ENCODE results near the gene GPC3.
"Not testable (repeated sequence)": the region's sequence is repeated elsewhere in the genome, so short reads cannot be mapped to it uniquely, and the experiment has no call there.

GPC3 gene

GRCh38 chrX:133762976-133763548 lies 222.3 kb downstream of the GPC3 start:
- DNase-seq (ENCODE audit: low read depth) = not testable (repeated sequence)

GRCh38 chrX:133754657-133755056 lies 230.7 kb downstream of the GPC3 start:
- no peak for DNase-seq (ENCODE audit: low read depth)

GRCh38 chrX:133749951-133750350 lies 235.4 kb downstream of the GPC3 start:
- DNase-seq (ENCODE audit: low read depth) = no peak

GRCh38 chrX:133749370-133749769 lies 236.0 kb downstream of the GPC3 start:
- DNase-seq (ENCODE audit: low read depth) = no peak

GRCh38 chrX:133747196-133747595 lies 238.2 kb downstream of the GPC3 start:
- no peak for DNase-seq (ENCODE audit: low read depth)

GRCh38 chrX:133746593-133746992 lies 238.8 kb downstream of the GPC3 start:
- no peak for DNase-seq (ENCODE audit: low read depth)

- DNase-seq (ENCODE audit: low read depth) = no peak
These were observed 240.0 kb downstream of the GPC3 start for GRCh38 chrX:133745349-133745748.

GRCh38 chrX:133742602-133743305 lies 242.6 kb downstream of the GPC3 start:
- no peak for DNase-seq (ENCODE audit: low read depth)

GRCh38 chrX:133741303-133741702 lies 244.1 kb downstream of the GPC3 start:
- peak; percentile 6 for DNase-seq (ENCODE audit: low read depth)

GRCh38 chrX:133726642-133727041 lies 258.8 kb downstream of the GPC3 start:
- no peak for DNase-seq (ENCODE audit: low read depth)

- peak; percentile 51 for DNase-seq (ENCODE audit: low read depth)
These were observed 259.2 kb downstream of the GPC3 start for GRCh38 chrX:133726211-133726630.

- DNase-seq (ENCODE audit: low read depth) = no peak
These were observed 261.5 kb downstream of the GPC3 start for GRCh38 chrX:133723930-133724329.

GRCh38 chrX:133722756-133723155 lies 262.6 kb downstream of the GPC3 start:
- no peak for DNase-seq (ENCODE audit: low read depth)

- DNase-seq (ENCODE audit: low read depth) = not testable (repeated sequence)
These were observed 265.1 kb downstream of the GPC3 start for GRCh38 chrX:133720269-133720668.

GRCh38 chrX:133715715-133716114 lies 269.7 kb downstream of the GPC3 start:
- no peak for DNase-seq (ENCODE audit: low read depth)

GRCh38 chrX:133709501-133709900 lies 275.9 kb downstream of the GPC3 start:
- DNase-seq (ENCODE audit: low read depth) = no peak

- DNase-seq (ENCODE audit: low read depth) = no peak
These were observed 278.5 kb downstream of the GPC3 start for GRCh38 chrX:133706890-133707289.

GRCh38 chrX:133702230-133702629 lies 283.2 kb downstream of the GPC3 start:
- DNase-seq (ENCODE audit: low read depth) = no peak

GRCh38 chrX:133699023-133699728 lies 286.2 kb downstream of the GPC3 start:
- no peak for DNase-seq (ENCODE audit: low read depth)

GRCh38 chrX:133698298-133698697 lies 287.1 kb downstream of the GPC3 start:
- peak; percentile 28 for DNase-seq (ENCODE audit: low read depth)

- DNase-seq (ENCODE audit: low read depth) = no peak
These were observed 287.7 kb downstream of the GPC3 start for GRCh38 chrX:133697656-133698055.

- DNase-seq (ENCODE audit: low read depth) = no peak
These were observed 295.3 kb downstream of the GPC3 start for GRCh38 chrX:133689997-133690599.

GRCh38 chrX:133685822-133686221 lies 299.6 kb downstream of the GPC3 start:
- DNase-seq (ENCODE audit: low read depth) = no peak
